Neural crest cell (in vitro differentiated cells): Measurements from ENCODE around the gene CP. TPM values are rescaled to one million over a fixed set of nuclear protein-coding genes. Genes with fewer than 3 reads are reported as not detected.

ENCODE experiments used
- DNase-seq: peaks from one replicate; pipeline ENCODE4 v3.0.0; 2021; ENCODE audit warnings: low read depth, mixed read lengths, low spot score
- H3K27ac Mint-ChIP-seq: one replicate; pipeline ENCODE4 v1.8.0; 2021; ENCODE audit warnings: mild to moderate bottlenecking, mixed read lengths; ENCODE audit not compliant: unreplicated experiment
- H3K27me3 Mint-ChIP-seq: 2 replicates; pipeline ENCODE4 v1.8.0; 2021; ENCODE audit warnings: low read depth, mild to moderate bottlenecking, mixed read lengths
- H3K36me3 Mint-ChIP-seq: 2 replicates; pipeline ENCODE4 v1.8.0; 2021; ENCODE audit warnings: low read depth, mild to moderate bottlenecking, mixed read lengths
- H3K4me1 Mint-ChIP-seq: 2 replicates; pipeline ENCODE4 v1.8.0; 2021; ENCODE audit warnings: mixed read lengths
- H3K4me3 Mint-ChIP-seq: one replicate; pipeline ENCODE4 v1.8.0; 2021; ENCODE audit warnings: mild to moderate bottlenecking, mixed read lengths
- H3K9me3 Mint-ChIP-seq: 2 replicates; pipeline ENCODE4 v1.8.0; 2021; ENCODE audit warnings: mixed read lengths
- CTCF ChIP-seq: fragments of 200-600 bp; sonication (generic); conservative IDR thresholded peaks from 2 replicates; pipeline ENCODE4 v1.5.0; 2021; ENCODE audit warnings: antibody characterized with exemption, mild to moderate bottlenecking
- total RNA-seq: library from RNA; stranded (reverse); gene quantifications from 2 replicates; pipeline ENCODE4 v1.2.1, GENCODE V29; 2021

Gene CP
- total RNA-seq, 1 donor from 2014 or later = 0.42 TPM

- Mint-ChIP-seq H3K27ac (no peak overlapping the region), H3K36me3 (no peaks in the 10 kb centered on the region), H3K27me3 (no peaks in the 10 kb centered on the region), H3K4me3 (no peak overlapping the region), H3K9me3 (no peaks in the 10 kb centered on the region), H3K4me1 (no peaks in the 10 kb centered on the region)
- no peak for TF ChIP-seq CTCF
- no peak for DNase-seq
These were observed 42.2 kb upstream of the CP start for GRCh38 chr3:149263856-149264255.

- DNase-seq = no peak
- H3K4me1 Mint-ChIP-seq = no peaks in the 10 kb centered on the region
- no peaks in the 10 kb centered on the region for H3K36me3 Mint-ChIP-seq
These were observed 37.1 kb upstream of the CP start for GRCh38 chr3:149258714-149259113.

GRCh38 chr3:149258298-149258697 lies 36.7 kb upstream of the CP start:
- Mint-ChIP-seq H3K27me3 (no peaks in the 10 kb centered on the region), H3K36me3 (no peaks in the 10 kb centered on the region), H3K9me3 (no peaks in the 10 kb centered on the region), H3K4me1 (no peaks in the 10 kb centered on the region), H3K4me3 (no peak overlapping the region), H3K27ac (no peak overlapping the region)
- no peak for DNase-seq
- no peak for TF ChIP-seq CTCF

More at GRCh38 chr3:149258714-149259113, 37.1 kb upstream of the CP start:
- H3K4me3 Mint-ChIP-seq = no peak overlapping the region
- H3K27ac Mint-ChIP-seq = no peak overlapping the region
- H3K27me3 Mint-ChIP-seq = no peaks in the 10 kb centered on the region
- TF ChIP-seq CTCF = no peak
- no peaks in the 10 kb centered on the region for H3K9me3 Mint-ChIP-seq

GRCh38 chr3:149252272-149252671 lies 30.6 kb upstream of the CP start:
- Mint-ChIP-seq H3K27ac (no peak overlapping the region), H3K9me3 (no peaks in the 10 kb centered on the region), H3K4me3 (no peak overlapping the region), H3K4me1 (peaks cover 12% of the 10 kb centered on the region), H3K27me3 (no peaks in the 10 kb centered on the region), H3K36me3 (no peaks in the 10 kb centered on the region)
- no peak for DNase-seq
- TF ChIP-seq CTCF = no peak

GRCh38 chr3:149251186-149251585 lies 29.6 kb upstream of the CP start:
- Mint-ChIP-seq H3K4me3 (no peak overlapping the region), H3K27ac (no peak overlapping the region), H3K4me1 (peaks cover 12% of the 10 kb centered on the region), H3K27me3 (no peaks in the 10 kb centered on the region), H3K36me3 (no peaks in the 10 kb centered on the region), H3K9me3 (no peaks in the 10 kb centered on the region)
- no peak for DNase-seq
- no peak for TF ChIP-seq CTCF
